Measurements from ENCODE around the gene TNNC1. TPM values are rescaled to one million over a fixed set of nuclear protein-coding genes. Genes with fewer than 3 reads are reported as not detected.
A peak's percentile ranks its signal among the peaks of the same experiment; 100 is the strongest.

Gene TNNC1
- total RNA-seq, 1 donor from 2014 or later, result 0.67 TPM

DNA sequence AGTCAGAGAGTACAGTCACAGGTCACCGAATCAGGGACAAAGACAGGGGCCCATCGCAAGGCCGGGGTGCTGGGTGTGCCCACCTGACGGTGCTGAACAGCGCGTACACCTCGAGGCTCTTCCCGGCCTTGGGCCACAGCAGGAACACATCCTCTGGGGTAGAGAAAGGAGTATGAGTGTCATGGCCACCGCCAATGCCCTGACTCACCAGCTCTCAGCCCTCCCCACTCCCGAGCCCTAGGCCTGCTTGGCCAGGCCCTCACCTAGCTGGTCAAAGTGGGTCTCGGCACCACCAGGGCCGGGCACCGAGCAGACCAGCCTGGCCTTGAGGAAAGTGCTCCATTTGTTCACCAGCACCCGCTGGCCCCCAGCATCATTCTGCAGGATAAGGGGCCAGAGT lies 13.2 kb downstream of the TNNC1 start:
- H3K4me1 Mint-ChIP-seq (ENCODE audit: low read depth), result no peaks in the 10 kb centered on the region

DNA sequence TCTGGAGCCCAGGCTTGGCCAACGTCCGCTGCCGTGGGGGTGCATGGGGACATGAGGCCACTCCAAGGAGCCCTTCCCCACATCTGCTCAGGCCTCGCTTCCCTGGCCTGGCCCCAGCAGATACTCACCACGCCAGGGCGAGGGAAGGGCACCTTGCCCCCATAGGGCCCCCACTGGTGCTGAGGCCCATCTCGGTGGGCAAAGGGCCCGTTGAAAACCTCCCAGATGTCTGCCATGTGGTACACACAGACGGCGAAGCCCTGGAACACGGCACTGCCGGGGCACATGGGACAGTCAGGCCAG lies 13.6 kb downstream of the TNNC1 start:
- Mint-ChIP-seq H3K27me3 (ENCODE audit: insufficient read depth) (peaks cover 2% of the 10 kb centered on the region), H3K27ac (no peak overlapping the region), H3K36me3 (ENCODE audit: low read depth) (no peaks in the 10 kb centered on the region), H3K9me3 (no peaks in the 10 kb centered on the region), H3K4me1 (ENCODE audit: low read depth) (no peaks in the 10 kb centered on the region), H3K4me3 (no peak overlapping the region)
- intact Hi-C loops (cut with micrococcal nuclease), result no loop called here
- DNase-seq (ENCODE audit: low spot score), result no peak

More for the DNA sequence above, 13.2 kb downstream of the TNNC1 start:
- Mint-ChIP-seq H3K4me3 (no peak overlapping the region), H3K27ac (no peak overlapping the region), H3K27me3 (ENCODE audit: insufficient read depth) (peaks cover 2% of the 10 kb centered on the region), H3K9me3 (no peaks in the 10 kb centered on the region), H3K36me3 (ENCODE audit: low read depth) (no peaks in the 10 kb centered on the region)
- DNase-seq (ENCODE audit: low spot score), result no peak
- intact Hi-C loops (cut with micrococcal nuclease), result no loop called here

DNA sequence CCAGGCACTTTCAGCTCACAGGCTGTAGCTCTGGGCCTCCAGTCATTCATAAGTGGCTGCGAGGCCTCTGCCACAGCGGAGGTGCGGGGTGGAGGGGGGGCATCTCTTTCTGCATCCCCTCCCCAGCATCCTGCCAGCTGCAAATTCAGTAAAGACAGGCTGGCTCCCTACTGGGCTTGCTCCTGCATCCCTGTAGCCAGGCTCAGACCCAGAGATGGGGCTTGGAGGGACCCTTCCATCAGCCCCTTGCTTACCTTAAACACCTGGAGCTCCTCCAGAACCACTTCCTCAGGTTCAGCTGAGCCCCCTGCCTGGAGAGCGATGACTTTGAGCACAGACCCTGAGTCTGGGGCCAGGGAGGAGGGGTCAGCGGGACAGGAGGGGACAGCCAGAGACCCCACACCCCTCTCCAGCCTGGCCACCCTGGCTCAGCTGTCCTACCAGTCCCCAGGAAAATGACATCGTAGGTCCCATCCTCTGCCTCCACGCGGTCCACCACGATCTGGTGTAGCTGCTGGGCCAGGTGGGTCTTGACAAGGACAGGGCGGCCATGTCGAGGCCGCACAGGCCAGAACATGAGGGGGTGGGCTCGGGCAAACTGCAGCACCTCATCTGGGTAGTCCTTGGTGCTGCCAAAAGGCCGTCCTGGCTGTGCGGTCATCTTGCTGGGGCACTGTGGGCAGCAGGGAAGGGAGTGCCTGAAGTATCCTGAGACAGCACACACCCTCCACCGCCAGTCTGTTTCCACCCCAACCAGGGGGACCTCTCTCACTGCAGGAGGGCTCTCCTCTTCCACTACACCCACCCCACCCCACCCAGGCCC lies 14.2 kb downstream of the TNNC1 start:
- intact Hi-C loops (cut with micrococcal nuclease), result no loop called here
- no peak for DNase-seq (ENCODE audit: low spot score)
- no peaks in the 10 kb centered on the region for H3K36me3 Mint-ChIP-seq (ENCODE audit: low read depth)
- no peaks in the 10 kb centered on the region for H3K9me3 Mint-ChIP-seq
- no peak overlapping the region for H3K4me3 Mint-ChIP-seq
- H3K27ac Mint-ChIP-seq, result no peak overlapping the region
- peaks cover 2% of the 10 kb centered on the region for H3K27me3 Mint-ChIP-seq (ENCODE audit: insufficient read depth)
- H3K4me1 Mint-ChIP-seq (ENCODE audit: low read depth), result no peaks in the 10 kb centered on the region

DNA sequence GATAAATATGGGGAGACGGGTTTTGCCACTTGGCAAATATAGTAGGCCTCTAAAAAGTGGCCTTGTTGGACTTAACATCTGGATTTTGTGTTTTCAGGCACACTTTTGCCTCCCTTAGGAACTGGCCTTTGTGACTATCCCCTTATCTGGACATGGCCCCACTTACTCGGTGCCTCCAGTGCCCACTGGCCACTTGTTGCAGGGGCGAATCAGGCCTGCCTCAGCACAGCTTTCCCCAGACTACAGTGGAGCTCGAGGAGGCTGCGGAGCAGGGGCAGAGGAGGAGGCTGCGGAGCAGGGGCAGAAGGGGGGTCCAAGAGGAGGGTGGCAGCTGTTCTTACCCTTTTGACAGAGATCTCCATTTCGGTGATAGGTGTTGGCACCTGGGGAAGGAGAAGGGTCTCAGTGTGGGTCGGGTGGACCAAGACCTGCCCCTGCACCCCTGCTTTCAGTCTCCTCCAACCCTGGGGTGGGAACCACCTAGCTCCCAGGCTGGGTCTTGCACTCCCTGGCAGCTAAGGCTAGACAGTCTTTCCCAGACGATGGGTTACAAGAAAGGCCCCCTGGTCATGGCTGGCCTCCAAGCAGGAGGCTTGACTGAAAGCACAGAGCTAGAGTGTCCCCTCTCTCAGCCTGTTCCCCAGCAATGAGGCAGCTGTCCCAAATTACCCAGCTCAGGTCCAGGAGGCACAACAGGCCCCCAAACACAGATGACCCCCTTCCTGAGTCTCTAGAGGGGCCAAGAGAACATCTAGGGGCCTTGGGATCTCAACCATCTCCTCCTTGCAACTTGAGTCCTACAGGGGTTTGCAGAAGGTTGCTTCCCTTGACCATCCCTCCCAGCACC lies 15.0 kb downstream of the TNNC1 start:
- DNase-seq (ENCODE audit: low spot score), result no peak
- no peak overlapping the region for H3K27ac Mint-ChIP-seq
- no peak overlapping the region for H3K4me3 Mint-ChIP-seq
- intact Hi-C loops (cut with micrococcal nuclease), result no loop called here
- no peaks in the 10 kb centered on the region for H3K9me3 Mint-ChIP-seq
- no peaks in the 10 kb centered on the region for H3K4me1 Mint-ChIP-seq (ENCODE audit: low read depth)
- H3K36me3 Mint-ChIP-seq (ENCODE audit: low read depth), result no peaks in the 10 kb centered on the region
- peaks cover 2% of the 10 kb centered on the region for H3K27me3 Mint-ChIP-seq (ENCODE audit: insufficient read depth)

DNA sequence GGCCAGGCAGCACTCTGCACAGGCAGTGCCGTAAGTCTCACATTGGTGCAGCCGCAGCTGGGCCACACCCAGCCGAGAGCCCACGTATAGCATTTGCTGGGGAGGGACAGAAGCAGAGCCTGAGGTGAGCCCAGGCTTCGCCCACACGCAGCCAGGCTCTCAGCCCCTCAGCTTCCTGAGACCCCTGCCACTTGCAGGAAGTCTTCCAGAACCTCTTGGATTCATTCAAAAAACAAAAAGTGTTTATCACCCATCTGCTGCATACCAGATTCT lies 15.8 kb downstream of the TNNC1 start:
- peaks cover 4% of the 10 kb centered on the region for H3K27me3 Mint-ChIP-seq (ENCODE audit: insufficient read depth)
- no peaks in the 10 kb centered on the region for H3K36me3 Mint-ChIP-seq (ENCODE audit: low read depth)
- no peak overlapping the region for H3K4me3 Mint-ChIP-seq
- no peak for DNase-seq (ENCODE audit: low spot score)
- H3K27ac Mint-ChIP-seq, result no peak overlapping the region
- intact Hi-C loops (cut with micrococcal nuclease), result no loop called here
- no peaks in the 10 kb centered on the region for H3K9me3 Mint-ChIP-seq
- H3K4me1 Mint-ChIP-seq (ENCODE audit: low read depth), result no peaks in the 10 kb centered on the region

DNA sequence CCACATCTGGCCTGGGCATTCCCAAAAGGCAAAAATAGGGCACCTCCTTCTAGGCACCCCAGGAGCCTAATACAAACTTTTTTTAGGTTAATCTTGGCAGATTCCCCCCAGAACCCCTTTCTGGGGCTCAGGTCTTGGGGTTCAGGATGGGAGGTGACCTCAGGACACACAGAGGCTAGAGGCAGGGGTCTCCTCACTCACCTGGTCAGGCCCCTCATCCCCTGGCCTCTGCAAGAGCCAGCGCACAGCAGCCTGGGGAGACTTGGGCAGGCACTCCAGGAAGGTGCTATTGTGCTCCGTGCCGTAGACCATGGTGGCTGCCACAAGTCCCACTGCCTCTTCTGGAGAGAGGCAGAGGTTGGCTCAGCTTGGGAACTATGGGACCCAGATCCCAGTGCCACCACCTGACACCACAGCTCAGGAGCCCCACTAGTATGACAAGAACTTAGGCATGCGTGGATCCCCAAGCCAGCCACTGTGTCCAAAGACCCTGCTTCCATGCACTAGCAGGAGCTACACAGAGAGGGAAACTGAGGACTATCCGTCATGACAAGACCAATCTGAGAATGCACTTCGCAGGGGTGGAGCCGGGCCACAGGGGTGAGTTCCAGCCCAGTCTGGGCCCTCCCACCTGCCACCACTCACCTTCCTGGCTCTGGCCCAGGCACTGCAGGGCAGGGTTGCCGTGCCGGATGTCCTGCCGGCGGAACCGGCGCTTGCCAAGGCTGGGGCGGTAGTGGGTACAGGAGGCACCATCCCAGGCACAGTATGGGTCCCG lies 16.3 kb downstream of the TNNC1 start:
- Mint-ChIP-seq H3K27ac (peak overlapping the region; percentile 52), H3K9me3 (no peaks in the 10 kb centered on the region), H3K4me3 (no peak overlapping the region), H3K27me3 (ENCODE audit: insufficient read depth) (peaks cover 4% of the 10 kb centered on the region), H3K4me1 (ENCODE audit: low read depth) (no peaks in the 10 kb centered on the region), H3K36me3 (ENCODE audit: low read depth) (no peaks in the 10 kb centered on the region)
- intact Hi-C loops (cut with micrococcal nuclease), result no loop called here
- DNase-seq (ENCODE audit: low spot score), result no peak

DNA sequence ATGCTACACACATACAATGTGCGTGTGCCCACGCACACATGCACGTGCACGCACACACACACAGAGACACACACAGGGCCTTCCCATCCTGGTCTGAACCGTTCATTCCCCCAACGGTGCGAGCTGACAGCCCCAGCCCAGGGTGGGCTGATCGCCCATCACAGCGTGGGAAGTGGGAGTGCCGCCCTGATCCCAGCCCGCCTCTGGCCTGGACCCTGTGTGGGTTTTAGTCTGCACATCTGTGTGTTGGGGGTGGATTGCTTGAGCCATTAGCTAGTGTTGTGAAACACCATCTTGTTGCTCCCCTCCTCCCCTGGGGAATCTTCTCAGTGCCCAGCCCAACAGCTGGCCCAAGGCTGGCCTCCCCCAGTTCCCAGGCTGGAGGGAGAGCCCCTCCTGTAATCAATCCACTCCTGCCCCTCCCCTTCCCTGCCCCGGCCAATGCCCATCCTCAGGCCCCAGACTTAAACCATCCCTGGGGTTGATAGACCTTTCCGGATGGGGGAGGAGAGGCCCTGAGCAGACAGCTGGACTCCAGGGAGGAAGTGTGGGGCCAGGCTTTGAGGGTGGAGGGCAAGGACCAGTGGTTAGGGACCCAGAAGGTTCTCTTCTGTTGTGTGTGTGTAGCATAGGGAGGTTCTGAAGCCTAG lies 17.2 kb downstream of the TNNC1 start:
- Mint-ChIP-seq H3K36me3 (ENCODE audit: low read depth) (no peaks in the 10 kb centered on the region), H3K27me3 (ENCODE audit: insufficient read depth) (peaks cover 4% of the 10 kb centered on the region), H3K4me1 (ENCODE audit: low read depth) (no peaks in the 10 kb centered on the region), H3K9me3 (no peaks in the 10 kb centered on the region), H3K27ac (no peak overlapping the region), H3K4me3 (no peak overlapping the region)
- intact Hi-C loops (cut with micrococcal nuclease), result no loop called here
- no peak for DNase-seq (ENCODE audit: low spot score)

DNA sequence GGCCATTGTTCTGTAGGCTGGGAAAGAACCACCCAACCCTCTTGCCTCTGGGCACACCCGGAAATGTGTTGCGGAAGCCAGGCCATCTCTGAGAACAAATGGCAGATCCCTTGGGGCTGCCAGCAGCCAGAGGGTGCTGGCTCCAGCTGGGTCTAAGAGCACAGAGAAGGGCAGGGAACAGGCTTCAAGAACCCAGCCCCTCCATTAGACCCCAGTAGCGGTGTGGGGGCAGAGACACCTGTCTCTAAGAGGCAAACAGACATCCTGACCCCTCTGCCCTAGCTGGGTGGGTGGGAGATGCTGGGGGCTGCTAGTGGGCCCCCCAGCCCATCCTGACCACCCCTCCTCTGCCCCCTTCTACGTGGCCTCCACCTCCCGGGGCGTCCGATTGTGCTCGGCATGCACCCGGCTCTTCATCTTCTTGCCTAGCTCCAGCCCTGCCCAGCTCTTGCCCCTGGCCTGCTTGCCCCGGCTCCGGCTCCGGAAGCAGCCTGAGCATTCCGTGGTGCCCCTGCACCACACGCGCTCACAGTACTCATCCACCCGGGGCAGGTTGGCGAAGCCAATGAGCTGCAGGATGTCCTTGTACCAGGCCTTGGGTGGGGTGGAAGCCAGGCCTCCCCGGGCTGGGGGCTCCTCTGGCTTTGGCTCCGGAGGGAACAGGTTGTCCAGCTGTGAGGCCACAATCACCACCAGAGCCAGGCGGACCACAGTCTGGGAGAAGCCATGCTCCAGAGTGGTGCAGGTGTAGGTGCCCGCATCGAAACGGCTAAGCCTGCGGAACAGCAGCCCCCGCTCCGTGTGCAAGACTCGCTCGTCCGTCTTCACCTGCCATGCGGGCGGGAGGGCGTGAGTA lies 18.4 kb downstream of the TNNC1 start:
- H3K36me3 Mint-ChIP-seq (ENCODE audit: low read depth), result no peaks in the 10 kb centered on the region
- no peak overlapping the region for H3K4me3 Mint-ChIP-seq
- no peak for DNase-seq (ENCODE audit: low spot score)
- no peaks in the 10 kb centered on the region for H3K9me3 Mint-ChIP-seq
- H3K27ac Mint-ChIP-seq, result no peak overlapping the region
- intact Hi-C loops (cut with micrococcal nuclease), result no loop called here
- peaks cover 4% of the 10 kb centered on the region for H3K27me3 Mint-ChIP-seq (ENCODE audit: insufficient read depth)
- no peaks in the 10 kb centered on the region for H3K4me1 Mint-ChIP-seq (ENCODE audit: low read depth)

DNA sequence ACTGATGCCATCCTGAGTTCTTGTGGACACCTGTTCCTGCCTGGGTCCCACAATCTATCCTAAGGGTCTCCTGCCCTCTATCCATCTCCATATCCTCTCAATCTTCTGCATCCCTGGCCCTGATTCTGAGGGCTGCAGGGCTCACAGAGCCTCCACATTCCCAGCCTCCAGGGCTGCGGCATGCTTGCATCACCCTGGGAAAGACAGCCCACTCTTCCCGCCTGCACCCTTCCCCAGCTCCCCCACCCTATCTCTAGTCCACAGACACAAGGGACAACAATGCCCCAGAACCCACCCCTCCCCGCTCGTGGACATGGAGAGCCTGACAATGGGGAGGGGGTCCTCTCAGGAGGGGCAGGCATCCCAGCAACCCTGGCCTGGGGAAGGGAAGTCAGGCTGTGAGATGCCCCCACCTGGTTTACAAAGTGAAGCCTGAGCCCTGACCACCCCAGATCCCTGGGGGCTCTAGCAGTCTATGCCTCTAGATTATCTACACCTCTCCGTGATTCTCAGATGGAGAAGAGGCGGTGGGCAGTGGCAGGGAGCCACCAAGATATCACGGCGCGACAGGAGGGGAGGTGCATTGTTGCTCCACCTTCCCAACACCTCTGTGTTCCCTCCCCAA lies 19.2 kb downstream of the TNNC1 start:
- Mint-ChIP-seq H3K36me3 (ENCODE audit: low read depth) (no peaks in the 10 kb centered on the region), H3K4me1 (ENCODE audit: low read depth) (no peaks in the 10 kb centered on the region), H3K4me3 (no peak overlapping the region), H3K27me3 (ENCODE audit: insufficient read depth) (peaks cover 4% of the 10 kb centered on the region), H3K9me3 (no peaks in the 10 kb centered on the region), H3K27ac (no peak overlapping the region)
- intact Hi-C loops (cut with micrococcal nuclease), result no loop called here
- no peak for DNase-seq (ENCODE audit: low spot score)

DNA sequence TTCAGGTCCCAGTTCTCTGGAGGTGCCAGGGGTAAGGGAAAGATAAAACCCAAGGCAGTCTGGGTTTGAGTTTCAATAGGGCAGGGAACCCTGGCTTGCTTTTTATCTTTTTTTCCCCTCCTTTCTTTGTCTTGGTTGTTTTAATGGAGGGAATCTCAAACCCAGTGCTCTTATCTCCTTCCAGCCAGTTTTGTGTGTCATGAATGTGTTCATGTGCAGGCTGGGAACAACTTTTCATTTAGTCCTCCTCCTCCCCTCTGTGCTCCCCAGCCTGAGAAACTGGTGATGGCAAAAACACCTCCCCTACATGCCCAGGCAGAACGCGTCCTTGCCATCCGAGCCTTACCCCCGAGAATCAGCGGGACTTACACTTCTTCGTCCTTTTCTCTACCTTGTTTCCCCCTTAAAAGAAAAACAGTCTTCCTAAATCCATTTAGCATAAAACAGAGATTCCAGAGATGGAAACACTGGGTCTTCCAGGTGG lies 19.8 kb downstream of the TNNC1 start:
- Mint-ChIP-seq H3K27ac (no peak overlapping the region), H3K4me1 (ENCODE audit: low read depth) (no peaks in the 10 kb centered on the region), H3K4me3 (no peak overlapping the region), H3K9me3 (no peaks in the 10 kb centered on the region), H3K36me3 (ENCODE audit: low read depth) (no peaks in the 10 kb centered on the region), H3K27me3 (ENCODE audit: insufficient read depth) (peaks cover 4% of the 10 kb centered on the region)
- intact Hi-C loops (cut with micrococcal nuclease), result no loop called here
- DNase-seq (ENCODE audit: low spot score), result no peak

DNA sequence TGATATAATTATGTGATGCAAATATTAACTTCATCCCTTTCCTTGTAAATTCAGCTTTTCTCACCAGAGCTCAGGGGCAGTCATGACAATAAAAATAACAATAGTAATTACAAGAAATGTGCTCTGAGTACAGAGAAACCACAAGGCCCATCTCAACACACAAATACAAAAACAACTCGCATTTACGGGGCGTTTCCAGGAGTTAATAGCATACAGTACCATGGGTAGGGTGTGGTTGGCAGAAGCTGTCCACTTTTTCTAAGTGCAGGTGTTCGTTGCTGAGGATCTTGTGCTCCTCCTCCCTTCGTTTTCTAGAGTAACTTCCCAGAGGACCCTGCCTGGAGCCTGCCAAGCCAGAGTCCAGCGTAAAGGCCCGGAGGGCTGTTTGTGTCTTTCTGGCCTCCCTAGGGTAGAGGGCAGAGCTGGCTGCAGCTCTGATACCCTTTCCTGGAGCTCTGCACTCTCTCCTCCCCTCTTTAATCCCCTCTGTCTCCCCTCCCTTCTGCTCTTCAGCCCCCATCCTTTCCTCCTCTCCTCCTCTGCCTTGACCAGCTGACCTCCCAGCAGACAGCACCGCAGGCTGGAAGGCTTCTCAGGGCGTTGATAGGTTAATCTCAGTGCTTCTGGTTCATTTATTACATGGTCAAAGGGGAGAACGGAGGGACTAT lies 20.4 kb downstream of the TNNC1 start:
- intact Hi-C loops (cut with micrococcal nuclease), result no loop called here
- no peaks in the 10 kb centered on the region for H3K9me3 Mint-ChIP-seq
- H3K27ac Mint-ChIP-seq, result no peak overlapping the region
- H3K4me1 Mint-ChIP-seq (ENCODE audit: low read depth), result no peaks in the 10 kb centered on the region
- peaks cover 5% of the 10 kb centered on the region for H3K27me3 Mint-ChIP-seq (ENCODE audit: insufficient read depth)
- H3K4me3 Mint-ChIP-seq, result no peak overlapping the region
- no peak for DNase-seq (ENCODE audit: low spot score)
- H3K36me3 Mint-ChIP-seq (ENCODE audit: low read depth), result no peaks in the 10 kb centered on the region

Measured in activated T-helper 1 cell treated with anti-CD3 and anti-CD28 coated beads, Interleukin-12 subunit alpha, Interleukin-12 subunit beta, Interleukin-2, Interleukin-4 antibody, amounts not matched to agents 30 ng/mL and 10 ng/mL and 1 ng/mL, durations not matched to agents 14 hours and 24 hours and 36 hours (primary cell).